DOHH2 (cell line): ENCODE measurements around the gene KIF13A.

ENCODE experiments used
- EZH2phosphoT487 ChIP-seq: fragments of 200-600 bp; sonication (generic); IDR thresholded peaks from 2 replicates; pipeline ENCODE4 v1.6.1; 2017; ENCODE audit warnings: borderline replicate concordance, mild to moderate bottlenecking, antibody characterized with exemption, low read length, moderate library complexity, mixed read lengths
- TF ChIP-seq, protein P1 (sequence below): fragments of 200-600 bp; sonication (generic); IDR thresholded peaks from one replicate; pipeline ENCODE4 v1.5.1; 2014; ENCODE audit warnings: antibody characterized with exemption, mild to moderate bottlenecking, low read depth, low read length; ENCODE audit not compliant: poor library complexity, severe bottlenecking

DNA sequence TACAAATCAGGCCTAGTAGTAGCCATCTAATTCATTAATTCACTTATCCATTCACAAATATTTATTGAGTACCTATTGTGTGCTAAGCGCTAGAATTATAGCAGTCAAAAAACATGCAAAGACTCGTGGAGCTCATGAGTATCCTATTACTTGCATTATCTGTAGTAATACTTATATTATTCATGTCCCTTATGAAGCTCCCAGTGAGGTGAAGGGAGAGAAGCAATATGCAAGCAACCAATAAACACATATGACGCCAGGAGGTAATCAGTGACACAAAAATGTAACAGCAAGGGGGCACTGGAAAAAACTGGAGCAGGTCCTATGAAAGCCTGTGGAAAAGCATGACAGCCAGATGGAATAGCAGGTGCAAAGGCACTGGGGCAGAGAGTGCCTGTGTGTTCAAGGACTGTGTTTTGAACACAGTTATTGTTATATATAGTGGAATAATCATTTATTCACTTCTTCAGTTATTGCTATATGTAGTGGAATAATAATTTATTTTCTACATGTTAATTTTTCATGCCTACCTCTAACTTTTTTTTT is 109.5 kb downstream of the KIF13A start:
- TF ChIP-seq, protein P1, sequence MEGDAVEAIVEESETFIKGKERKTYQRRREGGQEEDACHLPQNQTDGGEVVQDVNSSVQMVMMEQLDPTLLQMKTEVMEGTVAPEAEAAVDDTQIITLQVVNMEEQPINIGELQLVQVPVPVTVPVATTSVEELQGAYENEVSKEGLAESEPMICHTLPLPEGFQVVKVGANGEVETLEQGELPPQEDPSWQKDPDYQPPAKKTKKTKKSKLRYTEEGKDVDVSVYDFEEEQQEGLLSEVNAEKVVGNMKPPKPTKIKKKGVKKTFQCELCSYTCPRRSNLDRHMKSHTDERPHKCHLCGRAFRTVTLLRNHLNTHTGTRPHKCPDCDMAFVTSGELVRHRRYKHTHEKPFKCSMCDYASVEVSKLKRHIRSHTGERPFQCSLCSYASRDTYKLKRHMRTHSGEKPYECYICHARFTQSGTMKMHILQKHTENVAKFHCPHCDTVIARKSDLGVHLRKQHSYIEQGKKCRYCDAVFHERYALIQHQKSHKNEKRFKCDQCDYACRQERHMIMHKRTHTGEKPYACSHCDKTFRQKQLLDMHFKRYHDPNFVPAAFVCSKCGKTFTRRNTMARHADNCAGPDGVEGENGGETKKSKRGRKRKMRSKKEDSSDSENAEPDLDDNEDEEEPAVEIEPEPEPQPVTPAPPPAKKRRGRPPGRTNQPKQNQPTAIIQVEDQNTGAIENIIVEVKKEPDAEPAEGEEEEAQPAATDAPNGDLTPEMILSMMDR, result no peak
- TF ChIP-seq EZH2phosphoT487, result no peak
